HG03342 (cell line): ENCODE measurements around the gene TRMT1L.

Experiments
- ATAC-seq: cut with Tn5 transposase; IDR thresholded peaks from one replicate; pipeline ENCODE4 v1.9.1; 2021; ENCODE audit warnings: mild to moderate bottlenecking, moderate library complexity; ENCODE audit not compliant: unreplicated experiment

Gene TRMT1L

DNA sequence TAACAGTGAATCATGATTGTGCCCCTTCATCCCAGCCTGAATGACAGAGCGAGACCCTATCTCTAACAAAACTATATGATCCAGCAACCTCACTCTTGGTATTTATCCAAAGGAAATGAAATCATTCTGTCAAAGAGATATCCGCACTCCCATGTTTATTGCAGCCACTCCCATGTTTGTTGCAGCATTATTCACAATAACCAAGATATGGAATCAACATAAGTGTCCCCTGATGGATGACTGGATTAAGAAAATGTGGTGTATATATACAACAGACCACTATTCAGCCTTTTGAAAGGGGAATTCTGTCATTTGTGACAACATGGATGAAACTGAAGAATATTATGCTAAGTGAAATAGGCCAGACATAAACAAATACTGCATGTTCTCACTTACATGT is 44.4 kb downstream of the TRMT1L start:
- ATAC-seq: no peak

- no peak for ATAC-seq
Measured at GRCh38 chr1:185111873-185112272, 44.9 kb downstream of the TRMT1L start.

GRCh38 chr1:185110145-185110544 is 46.6 kb downstream of the TRMT1L start:
- no peak for ATAC-seq

DNA sequence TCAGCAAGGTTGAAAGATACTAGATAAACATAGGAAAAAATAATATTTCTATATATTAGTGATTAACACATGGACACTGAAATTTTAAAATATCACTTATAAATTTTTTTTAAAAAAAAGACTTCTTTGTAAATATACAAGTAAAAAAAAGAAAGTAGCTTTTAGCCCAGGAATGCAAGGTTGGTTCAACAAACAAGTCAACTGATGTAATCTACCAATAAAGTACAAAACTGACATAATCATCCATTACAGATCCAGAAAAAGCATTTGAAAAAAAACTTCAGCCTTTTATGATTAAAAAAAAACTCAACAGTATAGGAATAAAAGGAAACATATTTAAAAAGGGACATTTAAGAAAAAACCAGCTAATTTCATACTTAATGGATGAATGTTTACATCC is 48.4 kb downstream of the TRMT1L start:
- no peak for ATAC-seq

GRCh38 chr1:185105121-185105520 is 51.6 kb downstream of the TRMT1L start:
- ATAC-seq: no peak

DNA sequence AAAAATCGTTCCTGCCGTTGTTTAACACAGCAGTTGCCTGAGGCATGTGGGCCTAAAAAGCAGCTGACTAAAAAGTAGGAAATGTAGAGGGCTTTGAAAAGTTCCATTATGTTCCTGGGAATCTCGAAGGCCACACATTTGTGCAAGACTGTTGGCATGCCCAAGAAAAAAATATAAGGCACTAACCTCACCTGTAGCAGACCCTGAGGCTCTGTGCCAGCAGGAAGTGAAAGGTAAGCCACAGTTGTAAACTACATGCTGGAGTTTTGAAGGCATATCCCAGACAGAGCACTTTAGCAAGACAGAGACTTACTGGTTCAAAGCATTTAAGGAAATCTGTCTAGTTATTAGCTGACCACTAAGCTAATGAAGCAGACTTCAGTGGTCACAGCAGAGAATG is 52.7 kb downstream of the TRMT1L start:
- no peak for ATAC-seq

DNA sequence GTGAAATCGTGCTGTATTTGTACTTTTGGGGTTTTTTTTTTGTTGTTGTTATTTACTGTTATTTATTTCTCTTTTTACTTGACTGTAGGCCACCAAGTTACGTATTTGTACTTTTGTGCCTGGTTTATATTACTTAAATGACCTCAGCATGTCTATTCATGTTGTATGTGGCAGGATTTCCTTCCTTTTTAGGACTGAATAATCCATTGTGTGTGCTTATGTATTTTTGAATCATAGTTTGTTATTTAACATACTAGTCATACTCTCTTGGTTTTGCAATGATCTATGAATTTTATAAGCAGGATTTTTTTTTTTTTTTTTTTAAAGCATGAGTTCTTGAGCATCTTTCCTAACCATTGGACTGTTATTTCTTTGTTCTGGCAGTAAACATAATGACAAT is 60.2 kb downstream of the TRMT1L start:
- no peak for ATAC-seq

DNA sequence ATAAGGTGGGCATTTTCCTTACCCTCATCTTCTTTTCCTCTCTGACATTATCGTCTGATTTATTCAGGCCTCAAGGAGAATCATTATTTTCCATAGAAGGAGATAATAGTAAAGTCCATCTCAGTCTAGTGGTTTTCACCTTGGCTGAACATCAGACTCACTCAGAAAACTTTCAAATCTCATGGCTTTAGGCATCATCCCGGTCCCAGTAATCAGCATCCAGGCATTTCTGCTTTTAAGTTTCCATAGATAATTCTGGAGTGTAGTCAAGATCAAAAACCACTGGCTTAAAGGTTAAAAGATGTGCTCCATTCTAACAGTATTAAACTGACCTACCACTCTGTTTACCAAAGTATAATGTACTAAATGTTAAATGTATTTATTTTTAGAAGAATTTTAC is 62.0 kb downstream of the TRMT1L start:
- no peak for ATAC-seq

DNA sequence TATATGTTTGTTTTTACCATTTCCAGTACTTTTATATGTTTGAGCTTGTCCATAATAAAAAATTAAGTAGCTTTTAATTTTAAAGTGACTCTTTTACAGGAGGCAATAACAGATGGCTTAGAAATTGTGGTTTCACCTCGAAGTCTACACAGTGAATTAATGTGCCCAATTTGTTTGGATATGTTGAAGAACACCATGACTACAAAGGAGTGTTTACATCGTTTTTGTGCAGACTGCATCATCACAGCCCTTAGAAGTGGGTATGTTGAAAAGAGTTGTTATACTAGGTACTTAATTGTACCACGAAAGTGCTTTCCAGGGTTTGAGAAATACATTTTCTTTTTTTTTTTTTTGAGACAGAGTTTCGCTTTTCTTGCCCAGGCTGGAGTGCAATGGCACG is 65.3 kb downstream of the TRMT1L start:
- ATAC-seq: no peak

GRCh38 chr1:185087746-185088145 is 69.0 kb downstream of the TRMT1L start:
- no peak for ATAC-seq

DNA sequence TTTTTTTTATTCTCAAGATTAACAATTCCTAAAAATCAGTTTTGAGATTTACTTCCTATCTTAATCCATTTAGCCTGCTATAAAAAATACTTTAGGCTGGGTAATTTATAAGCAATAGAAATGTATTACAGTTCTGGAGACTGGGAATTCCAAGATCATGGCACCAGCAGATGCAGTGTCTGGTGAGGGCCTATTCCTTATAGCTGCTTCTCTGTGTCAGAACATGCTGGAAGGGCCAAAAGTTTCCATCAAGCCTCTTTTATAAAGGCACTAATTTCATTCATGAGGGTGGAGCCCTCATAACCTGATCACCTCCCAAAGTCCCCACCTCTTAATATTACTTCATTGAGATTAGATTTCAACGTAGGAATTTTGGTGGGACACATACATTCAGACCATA is 69.7 kb downstream of the TRMT1L start:
- ATAC-seq: no peak

- ATAC-seq: no peak
Measured at GRCh38 chr1:185083818-185084217, 72.9 kb downstream of the TRMT1L start.

DNA sequence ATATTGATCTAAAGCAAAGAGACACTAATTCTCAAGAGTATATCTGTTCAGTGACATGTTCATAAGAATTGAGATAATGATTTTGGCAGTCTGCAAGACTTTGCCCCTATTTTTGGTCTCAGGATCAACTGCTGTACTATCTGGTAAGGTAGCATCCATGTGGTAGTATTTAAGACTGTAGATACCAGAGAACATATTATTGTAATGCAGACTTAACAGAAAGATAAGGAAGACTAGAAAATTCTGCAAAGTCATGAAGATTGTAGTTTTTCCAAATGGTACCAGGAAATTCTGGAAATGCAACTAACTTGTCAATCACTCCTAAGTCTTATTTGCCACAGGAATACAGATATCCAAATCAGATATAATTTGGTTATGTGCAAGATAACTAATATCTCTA is 76.3 kb downstream of the TRMT1L start:
- no peak for ATAC-seq

- ATAC-seq: no peak
Measured at GRCh38 chr1:185077374-185077773, 79.4 kb downstream of the TRMT1L start.

- ATAC-seq: no peak
Measured at GRCh38 chr1:185075476-185075875, 81.3 kb downstream of the TRMT1L start.

DNA sequence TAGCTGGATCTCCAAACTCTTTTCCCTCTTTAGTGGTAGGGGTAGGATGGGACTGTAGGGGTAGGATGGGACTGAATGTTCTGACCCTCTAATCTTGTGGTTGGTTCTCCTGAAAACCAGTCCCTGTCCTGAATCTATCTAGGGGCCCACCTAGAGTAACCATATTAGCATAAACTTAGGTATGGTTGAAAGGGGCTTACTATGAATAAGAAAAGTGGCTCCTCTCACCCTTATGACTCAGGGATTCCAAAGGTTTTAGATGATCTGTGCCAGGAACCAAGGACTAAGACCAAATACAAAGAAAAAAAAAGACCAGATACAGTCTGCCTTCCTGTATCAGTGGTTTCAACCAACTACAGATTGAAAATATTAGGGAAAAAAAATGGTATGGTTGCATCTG is 82.4 kb downstream of the TRMT1L start:
- ATAC-seq: no peak

DNA sequence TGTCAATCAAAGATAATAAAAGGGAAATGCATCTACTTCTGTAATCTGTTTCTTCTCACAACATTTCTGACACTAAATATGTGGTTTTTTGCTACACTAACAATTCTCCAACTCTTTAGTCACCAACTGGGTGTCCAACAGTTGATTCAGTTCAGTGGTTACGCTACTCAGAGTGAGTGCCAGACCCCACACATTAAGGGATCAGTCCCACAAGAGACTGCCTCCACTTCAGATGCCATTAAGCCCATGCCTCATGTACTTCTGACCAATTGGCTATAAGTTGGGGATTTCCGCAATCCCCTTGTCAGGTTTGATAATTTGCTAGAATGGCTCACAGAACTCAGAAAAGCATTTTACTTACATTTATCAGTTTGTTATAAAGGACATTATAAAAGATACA is 83.0 kb downstream of the TRMT1L start:
- ATAC-seq: no peak

DNA sequence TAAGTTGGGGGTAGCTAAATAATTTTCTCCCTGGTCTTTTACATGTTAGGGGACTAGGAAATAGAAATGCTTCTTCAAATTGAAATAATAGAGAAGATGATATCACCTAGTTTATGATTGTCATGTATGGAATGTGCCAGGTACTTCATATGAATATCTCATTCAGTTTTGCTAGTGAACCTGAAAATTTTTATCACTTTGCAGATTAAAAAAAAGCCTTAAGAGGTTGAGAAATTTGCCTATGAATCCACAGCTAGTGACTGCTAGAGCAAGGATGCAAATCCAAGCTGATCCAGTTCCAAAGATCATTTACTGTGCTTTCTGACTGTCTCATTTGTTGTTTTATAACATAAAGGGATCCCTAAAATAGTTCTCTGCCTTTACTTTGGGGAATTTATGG is 86.7 kb downstream of the TRMT1L start:
- ATAC-seq: no peak

- no peak for ATAC-seq
Measured at GRCh38 chr1:185069202-185069772, 87.5 kb downstream of the TRMT1L start.

GRCh38 chr1:185068341-185068740 is 88.4 kb downstream of the TRMT1L start:
- no peak for ATAC-seq
